DND-41 (cell line): ENCODE data around the gene XRCC4.

Experiments
- ATAC-seq: fragments of 200-7000 bp; cut with Tn5 transposase; 3 replicates; pipeline ENCODE4 v1.9.1; 2021; ENCODE audit warnings: low read depth; ENCODE audit not compliant: insufficient read depth
- DNase-seq: peaks from one replicate; pipeline ENCODE4 v3.0.0-alpha.2; 2020
- H2AFZ ChIP-seq: 2 replicates; pipeline ENCODE4 v1.6.0; 2012; ENCODE audit warnings: low read depth, low read length
- H3K27ac ChIP-seq: 2 replicates; pipeline ENCODE4 v1.5.1; 2012; ENCODE audit warnings: low read length, inconsistent platforms
- H3K27me3 ChIP-seq: fragments of 200-600 bp; sonication (generic); 2 replicates; pipeline ENCODE4 v1.6.0; 2012; ENCODE audit warnings: low read length, mild to moderate bottlenecking, inconsistent platforms; ENCODE audit not compliant: insufficient read depth, poor library complexity
- H3K36me3 ChIP-seq: 2 replicates; pipeline ENCODE4 v1.5.1; 2012; ENCODE audit warnings: low read length, inconsistent platforms; ENCODE audit not compliant: insufficient read depth
- H3K4me1 ChIP-seq: 2 replicates; pipeline ENCODE4 v1.5.1; 2012; ENCODE audit warnings: mild to moderate bottlenecking, low read length; ENCODE audit not compliant: insufficient read depth
- H3K4me2 ChIP-seq: 2 replicates; pipeline ENCODE4 v1.6.0; 2012; ENCODE audit warnings: mild to moderate bottlenecking, moderate library complexity, low read length, inconsistent platforms; ENCODE audit not compliant: insufficient read depth
- H3K4me3 ChIP-seq, 2 experiments: fragments of 200-600 bp in 1 of 2; shearing (Covaris generic) in 1 of 2; 2 replicates each; pipeline ENCODE4 v1.5.1; 2012 to 2016; ENCODE audit warnings: inconsistent platforms in 2 of 2, low read length in 2 of 2, mild to moderate bottlenecking in 2 of 2, low read depth in 1 of 2, moderate library complexity in 1 of 2
- H3K79me2 ChIP-seq: 2 replicates; pipeline ENCODE4 v1.6.0; 2012; ENCODE audit warnings: low read length, inconsistent platforms; ENCODE audit not compliant: insufficient read depth
- H3K9ac ChIP-seq: 2 replicates; pipeline ENCODE4 v1.6.0; 2012; ENCODE audit warnings: low read depth, mild to moderate bottlenecking, inconsistent platforms, low read length, moderate library complexity
- H3K9me3 ChIP-seq: 2 replicates; pipeline ENCODE4 v1.5.1; 2012; ENCODE audit warnings: low read length, moderate library complexity, mild to moderate bottlenecking, inconsistent platforms; ENCODE audit not compliant: insufficient read depth, severe bottlenecking
- H4K20me1 ChIP-seq: 2 replicates; pipeline ENCODE4 v1.6.0; 2012; ENCODE audit warnings: low read length; ENCODE audit not compliant: insufficient read depth
- CTCF ChIP-seq: IDR thresholded peaks from 2 replicates; pipeline ENCODE4 v1.5.1; 2012; ENCODE audit warnings: borderline replicate concordance, low read length, moderate library complexity, mild to moderate bottlenecking; ENCODE audit not compliant: poor library complexity, severe bottlenecking; ENCODE audit errors: extremely low read depth
- EZH2 ChIP-seq: IDR thresholded peaks from 3 replicates; pipeline ENCODE4 v1.6.1; 2012; ENCODE audit warnings: borderline replicate concordance, low read depth, mild to moderate bottlenecking, moderate library complexity, low read length, inconsistent platforms; ENCODE audit not compliant: severe bottlenecking

Gene XRCC4

DNA sequence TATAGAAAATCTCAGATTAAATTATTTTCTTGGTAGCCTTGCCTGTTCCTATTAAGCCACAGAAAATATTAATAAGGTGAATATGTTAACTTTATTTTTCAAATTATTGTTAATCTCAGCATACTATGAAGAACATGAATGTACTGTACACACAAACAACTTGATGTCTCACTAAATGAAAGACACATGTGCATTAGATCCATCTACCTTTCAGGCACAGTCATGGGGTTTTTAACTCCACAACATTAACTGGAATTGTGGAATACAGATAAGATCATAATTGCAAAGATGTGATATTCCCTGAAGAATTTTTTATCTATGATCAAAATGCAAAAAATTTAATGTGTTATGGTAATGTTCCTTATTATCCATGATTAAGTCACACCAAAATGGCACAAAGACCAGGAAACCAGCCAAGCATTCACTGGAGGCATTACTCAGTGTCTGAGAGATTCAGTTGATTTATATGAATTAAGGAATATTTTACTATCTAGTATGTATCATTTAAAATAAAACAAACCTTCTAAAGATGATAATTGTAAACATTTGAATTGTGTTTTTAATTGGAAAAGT lies 244.2 kb downstream of the XRCC4 start:
- no peaks in the 10 kb centered on the region for H3K36me3 ChIP-seq
- TF ChIP-seq CTCF (no peak), EZH2 (no peak)
- no peaks in the 10 kb centered on the region for H4K20me1 ChIP-seq
- no peak overlapping the region for H3K4me3 ChIP-seq
- no peaks in the 10 kb centered on the region for H3K79me2 ChIP-seq
- DNase-seq (no peak), ATAC-seq (no peak)
- no peaks in the 10 kb centered on the region for H3K4me1 ChIP-seq
- H3K4me2 ChIP-seq, result no peak overlapping the region
- no peak overlapping the region for H3K9ac ChIP-seq
- H3K9me3 ChIP-seq, result no peaks in the 10 kb centered on the region
- H2AFZ ChIP-seq, result no peak overlapping the region
- no peak overlapping the region for H3K27ac ChIP-seq
- H3K27me3 ChIP-seq, result no peaks in the 10 kb centered on the region

DNA sequence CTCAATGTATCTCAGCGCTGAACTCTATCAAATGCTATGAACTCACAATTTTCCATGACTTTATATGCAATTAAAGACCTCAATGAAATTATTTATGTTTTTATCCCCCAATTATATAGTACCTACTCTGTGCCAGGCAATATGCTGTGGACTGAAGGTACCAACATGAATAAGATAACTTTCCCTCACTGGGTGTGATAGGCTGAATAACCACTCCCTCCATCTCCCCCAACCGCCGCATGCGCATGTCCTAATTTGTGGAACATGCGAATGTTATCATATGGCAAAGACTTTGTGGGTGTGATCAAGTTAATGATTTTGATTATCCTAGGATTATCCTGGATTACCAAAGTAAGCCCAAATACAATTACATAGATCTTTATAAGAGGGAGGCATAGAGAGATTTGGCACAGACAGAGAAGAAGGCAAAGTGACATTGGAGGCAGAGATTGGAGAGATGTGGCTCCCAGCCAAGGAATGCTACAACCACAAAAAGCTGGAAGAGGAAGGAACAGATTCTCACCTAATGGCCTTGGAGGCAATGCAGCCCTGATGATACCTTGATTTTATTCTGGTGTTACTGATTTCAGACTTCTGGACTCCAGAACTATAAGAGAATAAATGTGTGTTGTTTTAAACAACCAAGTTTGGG lies 245.1 kb downstream of the XRCC4 start:
- no peak overlapping the region for H3K9ac ChIP-seq
- no peaks in the 10 kb centered on the region for H3K79me2 ChIP-seq
- no peaks in the 10 kb centered on the region for H3K36me3 ChIP-seq
- H3K4me2 ChIP-seq, result no peak overlapping the region
- no peak overlapping the region for H2AFZ ChIP-seq
- H3K27ac ChIP-seq, result no peak overlapping the region
- ATAC-seq (no peak), DNase-seq (no peak)
- no peaks in the 10 kb centered on the region for H3K27me3 ChIP-seq
- no peak for TF ChIP-seq CTCF
- no peak for TF ChIP-seq EZH2
- no peaks in the 10 kb centered on the region for H3K9me3 ChIP-seq
- H3K4me3 ChIP-seq, result no peak overlapping the region
- no peaks in the 10 kb centered on the region for H4K20me1 ChIP-seq
- no peaks in the 10 kb centered on the region for H3K4me1 ChIP-seq

- Histone ChIP-seq H4K20me1 (no peaks in the 10 kb centered on the region), H2AFZ (no peak overlapping the region), H3K36me3 (no peaks in the 10 kb centered on the region), H3K9ac (no peak overlapping the region), H3K9me3 (no peaks in the 10 kb centered on the region), H3K27me3 (no peaks in the 10 kb centered on the region), H3K4me2 (no peak overlapping the region), H3K79me2 (no peaks in the 10 kb centered on the region), H3K4me3 (no peak overlapping the region), H3K4me1 (no peaks in the 10 kb centered on the region), H3K27ac (no peak overlapping the region)
- DNase-seq, result no peak
- TF ChIP-seq EZH2, result no peak
- TF ChIP-seq CTCF, result no peak
- no peak for ATAC-seq
Measured at GRCh38 chr5:83323557-83324180, 246.3 kb downstream of the XRCC4 start.
